Nephron progenitor cell (in vitro differentiated cells): ENCODE measurements around the gene GAS2L2.
"Not testable (repeated sequence)": the region's sequence is repeated elsewhere in the genome, so short reads cannot be mapped to it uniquely, and the experiment has no call there.

ENCODE experiments used
- DNase-seq: peaks from one replicate; pipeline ENCODE4 v3.0.0; 2021
- H3K27ac Mint-ChIP-seq: 2 replicates; pipeline ENCODE4 v1.8.0; 2021; ENCODE audit warnings: mild to moderate bottlenecking, moderate library complexity, mixed read lengths
- H3K27me3 Mint-ChIP-seq: 2 replicates; pipeline ENCODE4 v1.8.0; 2021; ENCODE audit warnings: mild to moderate bottlenecking, low read depth, mixed read lengths; ENCODE audit not compliant: poor library complexity
- H3K36me3 Mint-ChIP-seq: 2 replicates; pipeline ENCODE4 v1.8.0; 2021; ENCODE audit warnings: low read depth, mixed read lengths
- H3K4me1 Mint-ChIP-seq: 2 replicates; pipeline ENCODE4 v1.8.0; 2021; ENCODE audit warnings: mixed read lengths
- H3K4me3 Mint-ChIP-seq: 2 replicates; pipeline ENCODE4 v1.8.0; 2021; ENCODE audit warnings: mild to moderate bottlenecking, moderate library complexity, mixed read lengths
- H3K9me3 Mint-ChIP-seq: 2 replicates; pipeline ENCODE4 v1.8.0; 2021; ENCODE audit warnings: mild to moderate bottlenecking, moderate library complexity, mixed read lengths
- CTCF ChIP-seq: fragments of 200-600 bp; sonication (generic); IDR thresholded peaks from 2 replicates; pipeline ENCODE4 v1.5.0; 2021; ENCODE audit warnings: antibody characterized with exemption

GAS2L2 gene

GRCh38 chr17:35710950-35711349, 42.1 kb downstream of the GAS2L2 start:
- no peak for TF ChIP-seq CTCF
- Mint-ChIP-seq H3K27ac (peak overlapping the region; percentile 93), H3K4me3 (no peak overlapping the region), H3K27me3 (no peaks in the 10 kb centered on the region), H3K9me3 (no peaks in the 10 kb centered on the region), H3K4me1 (peaks cover 11% of the 10 kb centered on the region), H3K36me3 (peaks cover 34% of the 10 kb centered on the region)
- DNase-seq, result no peak

- Mint-ChIP-seq H3K4me1 (peaks cover 11% of the 10 kb centered on the region), H3K27ac (no peak overlapping the region), H3K4me3 (no peak overlapping the region), H3K27me3 (no peaks in the 10 kb centered on the region), H3K36me3 (peaks cover 39% of the 10 kb centered on the region), H3K9me3 (no peaks in the 10 kb centered on the region)
- DNase-seq, result no peak
- TF ChIP-seq CTCF, result no peak
These were observed 43.2 kb downstream of the GAS2L2 start for GRCh38 chr17:35709874-35710273.

- peaks cover 44% of the 10 kb centered on the region for H3K36me3 Mint-ChIP-seq
- peaks cover 11% of the 10 kb centered on the region for H3K4me1 Mint-ChIP-seq
- no peak for DNase-seq
- H3K27ac Mint-ChIP-seq, result no peak overlapping the region
- no peaks in the 10 kb centered on the region for H3K9me3 Mint-ChIP-seq
- H3K4me3 Mint-ChIP-seq, result no peak overlapping the region
- no peak for TF ChIP-seq CTCF
- H3K27me3 Mint-ChIP-seq, result no peaks in the 10 kb centered on the region
These were observed 44.1 kb downstream of the GAS2L2 start for GRCh38 chr17:35708951-35709350.

- no peaks in the 10 kb centered on the region for H3K9me3 Mint-ChIP-seq
- H3K4me1 Mint-ChIP-seq, result peaks cover 11% of the 10 kb centered on the region
- TF ChIP-seq CTCF, result no peak
- DNase-seq, result no peak
- H3K4me3 Mint-ChIP-seq, result no peak overlapping the region
- peak overlapping the region; percentile 10 for H3K27ac Mint-ChIP-seq
- H3K27me3 Mint-ChIP-seq, result no peaks in the 10 kb centered on the region
- H3K36me3 Mint-ChIP-seq, result peaks cover 49% of the 10 kb centered on the region
These were observed 44.9 kb downstream of the GAS2L2 start for GRCh38 chr17:35708149-35708548.

GRCh38 chr17:35705705-35706104, 47.3 kb downstream of the GAS2L2 start:
- Mint-ChIP-seq H3K4me3 (no peak overlapping the region), H3K4me1 (peaks cover 6% of the 10 kb centered on the region), H3K27me3 (no peaks in the 10 kb centered on the region), H3K36me3 (peaks cover 47% of the 10 kb centered on the region), H3K9me3 (peaks cover 3% of the 10 kb centered on the region), H3K27ac (no peak overlapping the region)
- TF ChIP-seq CTCF, result no peak
- DNase-seq, result no peak

- Mint-ChIP-seq H3K4me3 (no peak overlapping the region), H3K36me3 (peaks cover 42% of the 10 kb centered on the region), H3K27me3 (no peaks in the 10 kb centered on the region), H3K9me3 (peaks cover 3% of the 10 kb centered on the region), H3K4me1 (peaks cover 6% of the 10 kb centered on the region), H3K27ac (no peak overlapping the region)
- TF ChIP-seq CTCF, result no peak
- DNase-seq, result no peak
These were observed 47.8 kb downstream of the GAS2L2 start for GRCh38 chr17:35705230-35705629.

GRCh38 chr17:35703308-35703707, 49.7 kb downstream of the GAS2L2 start:
- not testable (repeated sequence) for H3K27ac Mint-ChIP-seq, DNase-seq, H3K4me1 Mint-ChIP-seq, H3K4me3 Mint-ChIP-seq, H3K9me3 Mint-ChIP-seq, H3K27me3 Mint-ChIP-seq
- peaks cover 26% of the 10 kb centered on the region for H3K36me3 Mint-ChIP-seq
